Brain microvascular endothelial cell (primary cell): ENCODE results near the gene HNRNPAB.

ENCODE experiments used
- DNase-seq: peaks from one replicate; pipeline ENCODE4 v3.0.0-alpha.2; 2020
- H3K27ac ChIP-seq: fragments of 250-450 bp; sonication (Bioruptor Pico); 2 replicates; pipeline ENCODE4 v1.5.1; 2020; ENCODE audit warnings: mild to moderate bottlenecking, moderate library complexity
- H3K27me3 ChIP-seq: fragments of 250-450 bp; sonication (Bioruptor Pico); replicated peaks from 2 replicates; pipeline ENCODE4 v1.5.1; 2020; ENCODE audit warnings: mild to moderate bottlenecking
- H3K36me3 ChIP-seq: fragments of 250-450 bp; sonication (Bioruptor Pico); replicated peaks from 2 replicates; pipeline ENCODE4 v1.5.1; 2020; ENCODE audit warnings: mild to moderate bottlenecking
- H3K4me3 ChIP-seq: 2 replicates; pipeline ENCODE4 v1.5.1; 2011; ENCODE audit warnings: low read depth, mild to moderate bottlenecking, control low read depth, low read length, moderate library complexity
- in situ Hi-C: cut with HindIII; loops from 2 replicates; pipeline ENCODE4 v1.10.0; 2017; ENCODE audit warnings: low sequenced_read_pairs, low pct_ligation_motif_present
- TF ChIP-seq, protein P1 (sequence below): IDR thresholded peaks from 2 replicates; pipeline ENCODE4 v1.5.1; 2011; ENCODE audit warnings: low read depth, mild to moderate bottlenecking, moderate library complexity, low read length, control low read depth, inconsistent platforms; ENCODE audit errors: missing control alignments

Gene HNRNPAB

DNA sequence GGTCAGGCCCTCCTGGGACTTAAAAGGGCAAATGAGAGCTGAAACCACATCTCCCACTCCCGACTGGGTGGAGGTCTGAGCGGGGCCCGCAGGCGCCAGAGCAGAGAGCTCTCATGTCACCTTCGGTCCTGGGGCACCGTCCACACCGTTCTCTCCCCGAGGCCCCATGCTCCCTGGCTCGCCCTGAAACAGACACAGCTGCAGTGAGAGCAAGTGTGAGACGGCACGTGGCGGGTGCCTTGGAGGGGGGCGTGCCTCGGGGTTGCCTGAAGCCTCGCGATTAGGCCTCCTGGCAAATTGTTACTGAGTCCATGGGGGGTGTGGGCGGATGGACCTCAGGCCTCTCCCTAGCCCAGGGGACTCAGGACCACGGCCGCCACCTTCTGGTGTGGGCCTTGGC lies 52.4 kb downstream of the HNRNPAB start:
- in situ Hi-C loops: no loop called here
- H3K27ac ChIP-seq: no peak overlapping the region
- H3K36me3 ChIP-seq: no peaks in the 10 kb centered on the region
- H3K4me3 ChIP-seq: no peak overlapping the region
- H3K27me3 ChIP-seq: no peaks in the 10 kb centered on the region
- DNase-seq: no peak
- TF ChIP-seq, protein P1, sequence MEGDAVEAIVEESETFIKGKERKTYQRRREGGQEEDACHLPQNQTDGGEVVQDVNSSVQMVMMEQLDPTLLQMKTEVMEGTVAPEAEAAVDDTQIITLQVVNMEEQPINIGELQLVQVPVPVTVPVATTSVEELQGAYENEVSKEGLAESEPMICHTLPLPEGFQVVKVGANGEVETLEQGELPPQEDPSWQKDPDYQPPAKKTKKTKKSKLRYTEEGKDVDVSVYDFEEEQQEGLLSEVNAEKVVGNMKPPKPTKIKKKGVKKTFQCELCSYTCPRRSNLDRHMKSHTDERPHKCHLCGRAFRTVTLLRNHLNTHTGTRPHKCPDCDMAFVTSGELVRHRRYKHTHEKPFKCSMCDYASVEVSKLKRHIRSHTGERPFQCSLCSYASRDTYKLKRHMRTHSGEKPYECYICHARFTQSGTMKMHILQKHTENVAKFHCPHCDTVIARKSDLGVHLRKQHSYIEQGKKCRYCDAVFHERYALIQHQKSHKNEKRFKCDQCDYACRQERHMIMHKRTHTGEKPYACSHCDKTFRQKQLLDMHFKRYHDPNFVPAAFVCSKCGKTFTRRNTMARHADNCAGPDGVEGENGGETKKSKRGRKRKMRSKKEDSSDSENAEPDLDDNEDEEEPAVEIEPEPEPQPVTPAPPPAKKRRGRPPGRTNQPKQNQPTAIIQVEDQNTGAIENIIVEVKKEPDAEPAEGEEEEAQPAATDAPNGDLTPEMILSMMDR: no peak

GRCh38 chr5:178257650-178258049 lies 53.3 kb downstream of the HNRNPAB start:
- Histone ChIP-seq H3K4me3 (no peak overlapping the region), H3K36me3 (no peaks in the 10 kb centered on the region), H3K27me3 (no peaks in the 10 kb centered on the region), H3K27ac (no peak overlapping the region)
- in situ Hi-C loops: no loop called here
- DNase-seq: no peak
- TF ChIP-seq, protein P1: no peak

DNA sequence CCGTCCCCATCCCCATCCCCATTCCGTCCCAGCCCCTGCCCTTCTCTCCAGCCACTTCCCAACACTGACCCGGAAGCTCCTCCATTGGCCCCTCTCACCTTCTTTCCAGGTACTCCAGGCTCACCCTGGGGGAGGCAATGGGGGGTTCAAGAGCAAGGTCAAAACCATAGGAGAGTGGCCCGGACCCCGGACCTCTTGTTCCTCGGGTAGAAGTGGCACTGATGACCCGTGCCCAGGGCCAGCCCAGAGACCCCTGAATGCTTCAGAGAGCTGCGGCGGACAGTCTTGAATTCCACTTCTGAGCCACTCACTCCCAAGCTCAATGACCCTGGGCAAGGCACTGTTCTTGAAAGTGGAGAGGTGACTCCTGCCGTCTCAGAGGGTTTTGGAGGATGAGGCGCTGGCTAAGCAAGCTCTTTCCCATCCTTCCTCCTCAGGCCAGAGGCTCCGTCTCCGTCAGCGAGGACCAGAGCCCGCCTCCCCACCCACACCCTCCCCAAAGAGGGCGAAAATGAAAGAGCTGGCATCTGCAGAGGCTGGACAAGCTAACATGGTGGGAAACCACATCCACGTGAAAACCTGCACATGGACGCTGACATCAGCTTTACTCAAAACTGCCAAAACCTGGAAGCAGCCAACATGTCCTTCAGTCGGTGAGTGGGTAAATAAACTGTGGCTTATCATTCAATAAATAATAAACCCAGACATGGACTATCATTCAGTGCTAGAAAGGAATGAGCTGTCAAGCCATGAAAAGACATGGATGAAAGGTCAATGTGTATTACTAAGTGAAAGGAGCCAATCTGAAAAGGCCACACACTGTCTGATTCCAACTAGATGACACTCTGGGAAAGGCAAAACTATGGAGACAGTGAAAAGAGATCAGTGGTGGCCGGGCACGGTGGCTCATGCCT lies 55.5 kb downstream of the HNRNPAB start:
- Histone ChIP-seq H3K27ac (no peak overlapping the region), H3K27me3 (no peaks in the 10 kb centered on the region), H3K4me3 (no peak overlapping the region), H3K36me3 (no peaks in the 10 kb centered on the region)
- TF ChIP-seq, protein P1: no peak
- in situ Hi-C loops: no loop called here
- no peak for DNase-seq
